Keratinocyte (primary cell): Measurements from ENCODE around the gene ADSL. TPM values are rescaled to one million over a fixed set of nuclear protein-coding genes. Genes with fewer than 3 reads are reported as not detected.

Source experiments
- DNase-seq: peaks from one replicate; pipeline ENCODE4 v3.0.0-alpha.2; 2011; ENCODE audit warnings: low read depth, missing footprints, low spot score
- FAIRE-seq: peaks from 2 replicates; lab custom pipeline; 2011; peaks lifted over from hg19 to GRCh38; lab: Jason Lieb, UNC
- H2AFZ ChIP-seq: 2 replicates; pipeline ENCODE4 v1.6.0; 2012; ENCODE audit warnings: low read length, control low read depth, inconsistent platforms; ENCODE audit not compliant: control insufficient read depth
- H3K27ac ChIP-seq: 2 replicates; pipeline ENCODE4 v1.5.1; 2011; ENCODE audit warnings: low read length; ENCODE audit not compliant: control insufficient read depth, insufficient read depth
- H3K27me3 ChIP-seq: 3 replicates; pipeline ENCODE4 v1.6.0; 2011; ENCODE audit warnings: low read length; ENCODE audit not compliant: control insufficient read depth, insufficient read depth; ENCODE audit errors: extremely low read depth
- H3K36me3 ChIP-seq, 2 experiments: 2 replicates in 1 of 2; 3 replicates in 1 of 2; pipeline ENCODE4 v1.5.1; 2011; ENCODE audit warnings: low read length in 2 of 2, mild to moderate bottlenecking in 1 of 2; ENCODE audit not compliant: control insufficient read depth in 2 of 2, insufficient read depth in 2 of 2; ENCODE audit errors: extremely low read depth in 1 of 2
- H3K4me1 ChIP-seq: 3 replicates; pipeline ENCODE4 v1.5.1; 2011; ENCODE audit warnings: low read length; ENCODE audit not compliant: control insufficient read depth, insufficient read depth; ENCODE audit errors: extremely low read depth
- H3K4me2 ChIP-seq: 3 replicates; pipeline ENCODE4 v1.6.0; 2011; ENCODE audit warnings: low read depth, low read length; ENCODE audit not compliant: control insufficient read depth, insufficient read depth; ENCODE audit errors: extremely low read depth
- H3K4me3 ChIP-seq, 3 experiments: fragments of 200-600 bp in 1 of 3; sonication (generic) in 1 of 3; 2 replicates in 2 of 3; 3 replicates in 1 of 3; pipeline ENCODE4 v1.5.1; 2011 to 2016; ENCODE audit warnings: low read length in 3 of 3, mild to moderate bottlenecking in 3 of 3, control low read depth in 2 of 3, inconsistent platforms in 1 of 3, low read depth in 1 of 3, mixed read lengths in 1 of 3, mixed run types in 1 of 3, moderate library complexity in 1 of 3; ENCODE audit not compliant: control insufficient read depth in 2 of 3, insufficient read depth in 2 of 3; ENCODE audit errors: extremely low read depth in 1 of 3
- H3K79me2 ChIP-seq: 2 replicates; pipeline ENCODE4 v1.6.0; 2012; ENCODE audit warnings: low read length; ENCODE audit not compliant: control insufficient read depth, insufficient read depth
- H3K9ac ChIP-seq: 3 replicates; pipeline ENCODE4 v1.6.0; 2011; ENCODE audit warnings: low read length; ENCODE audit not compliant: control insufficient read depth, insufficient read depth; ENCODE audit errors: extremely low read depth
- H3K9me1 ChIP-seq: 3 replicates; pipeline ENCODE4 v1.6.0; 2011; ENCODE audit warnings: low read length; ENCODE audit not compliant: control insufficient read depth, insufficient read depth; ENCODE audit errors: extremely low read depth
- H3K9me3 ChIP-seq: 2 replicates; pipeline ENCODE4 v1.5.1; 2012; ENCODE audit warnings: low read depth, low read length; ENCODE audit not compliant: control insufficient read depth
- H4K20me1 ChIP-seq: 3 replicates; pipeline ENCODE4 v1.6.0; 2011; ENCODE audit warnings: low read length; ENCODE audit not compliant: control insufficient read depth, insufficient read depth; ENCODE audit errors: extremely low read depth
- CTCF ChIP-seq, 3 experiments: IDR thresholded peaks in 1 of 3; conservative IDR thresholded peaks in 1 of 3; optimal IDR thresholded peaks in 1 of 3; 2 replicates in 2 of 3; 3 replicates in 1 of 3; pipeline versions ENCODE3 to v1.5.1; 2011; ENCODE audit warnings: low read length in 3 of 3, mild to moderate bottlenecking in 3 of 3, moderate library complexity in 2 of 3, control low read depth in 1 of 3, inconsistent platforms in 1 of 3; ENCODE audit not compliant: insufficient read depth in 2 of 3; ENCODE audit errors: extremely low read depth in 1 of 3
- EZH2 ChIP-seq: IDR thresholded peaks from one replicate; pipeline ENCODE4 v1.6.1; 2012; ENCODE audit warnings: inconsistent platforms, mild to moderate bottlenecking, low read length, moderate library complexity
- dilution Hi-C: fragments of 300-500 bp; cut with MboI; formaldehyde crosslinking; loops from one replicate; pipeline ENCODE4 v1.7.0; 2020; ENCODE audit warnings: low sequenced_read_pairs; ENCODE audit not compliant: extremely low pct_ligation_motif_present
- polyA plus RNA-seq, 5 experiments: library from polyadenylated mRNA; depleted of rRNA in 3 of 5; stranded (reverse) in 3 of 5; stranded (forward) in 1 of 5; unstranded in 1 of 5; fragments of >200 nt; gene quantifications; 1 replicate in 1 of 5; 2 replicates in 3 of 5; 3 replicates in 1 of 5; pipeline versions ENCODE4 v1.2.1 to v1.2.3, GENCODE V29; 2011 to 2012; ENCODE audit warnings: missing spikeins in 2 of 5, low read depth in 1 of 5, low replicate concordance in 1 of 5

Gene ADSL
- polyA plus RNA-seq, 1 donor (not counting 4 experiments of a cell fraction or from before 2014, with no cell fraction given): 96.1 TPM

- H3K4me2 ChIP-seq: no peak overlapping the region
- H3K36me3 ChIP-seq: peaks cover 33 to 43% of the 10 kb centered on the region in 2 experiments
- TF ChIP-seq EZH2: no peak
- no peak for TF ChIP-seq CTCF (optimal IDR thresholded peaks at IDR 0.05 in 1 of 3, IDR thresholded peaks at IDR 0.05 in 1 of 3, conservative IDR thresholded peaks at IDR 0.05 in 1 of 3; ENCODE audit: extremely low read depth in 1 of 3, insufficient read depth in 2 of 3, low read length in 3 of 3)
- peaks cover 13% of the 10 kb centered on the region for H3K4me1 ChIP-seq
- FAIRE-seq: no peak
- no peaks in the 10 kb centered on the region for H3K27me3 ChIP-seq
- DNase-seq: no peak
- no peak overlapping the region for H2AFZ ChIP-seq
- H3K4me3 ChIP-seq: no peak overlapping the region
- peaks cover 6% of the 10 kb centered on the region for H4K20me1 ChIP-seq
- no peaks in the 10 kb centered on the region for H3K9me3 ChIP-seq
- no peak overlapping the region for H3K27ac ChIP-seq
- dilution Hi-C loops: no loop called here
- no peak overlapping the region for H3K9ac ChIP-seq
- H3K9me1 ChIP-seq: peaks cover 4% of the 10 kb centered on the region
- no peaks in the 10 kb centered on the region for H3K79me2 ChIP-seq
These were observed 62.7 kb downstream of the ADSL start for GRCh38 chr22:40408718-40409612.

- Histone ChIP-seq H4K20me1 (peaks cover 6% of the 10 kb centered on the region), H3K36me3 (peaks cover 31 to 37% of the 10 kb centered on the region in 2 experiments), H3K9ac (no peak overlapping the region), H3K79me2 (no peaks in the 10 kb centered on the region), H3K27me3 (no peaks in the 10 kb centered on the region), H3K4me3 (no peak overlapping the region), H3K27ac (no peak overlapping the region), H3K9me1 (peaks cover 4% of the 10 kb centered on the region), H2AFZ (no peak overlapping the region), H3K4me1 (peaks cover 20% of the 10 kb centered on the region), H3K4me2 (no peak overlapping the region), H3K9me3 (no peaks in the 10 kb centered on the region)
- no peak for FAIRE-seq
- DNase-seq: no peak
- dilution Hi-C loops: no loop called here
- no peak for TF ChIP-seq CTCF (optimal IDR thresholded peaks at IDR 0.05 in 1 of 3, IDR thresholded peaks at IDR 0.05 in 1 of 3, conservative IDR thresholded peaks at IDR 0.05 in 1 of 3; ENCODE audit: extremely low read depth in 1 of 3, insufficient read depth in 2 of 3, low read length in 3 of 3)
- no peak for TF ChIP-seq EZH2
These were observed 63.4 kb downstream of the ADSL start for GRCh38 chr22:40409613-40410113.
